ENCODE measurements around the gene NCOA5.

DNA sequence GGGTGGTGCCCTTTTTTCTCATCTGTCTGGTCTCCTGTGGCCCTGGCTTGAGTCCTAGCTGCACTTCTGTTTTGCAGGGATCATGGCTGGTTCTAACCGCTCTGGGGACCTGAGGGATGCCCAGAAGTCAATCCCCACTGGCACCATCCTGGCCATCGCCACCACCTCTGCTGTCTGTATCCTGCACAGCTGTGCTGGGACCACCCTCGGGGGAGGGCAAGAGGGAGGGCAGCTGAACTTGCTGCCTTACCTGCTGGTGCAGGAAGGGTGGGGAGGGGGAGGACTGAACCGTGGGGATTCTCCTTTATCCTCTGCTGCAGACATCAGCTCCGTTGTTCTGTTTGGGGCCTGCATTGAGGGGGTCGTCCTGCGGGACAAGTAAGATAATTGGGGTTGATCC lies 46.2 kb downstream of the NCOA5 start:
- no peak for TF ChIP-seq YY1 (IDR thresholded peaks at IDR 0.05; ENCODE audit: insufficient read depth, insufficient read length)
- TF ChIP-seq ZNF274 (IDR thresholded peaks at IDR 0.05; ENCODE audit: low read depth, low read length) = no peak
- TF ChIP-seq SUZ12 (IDR thresholded peaks at IDR 0.05; ENCODE audit: extremely low read depth, insufficient read depth, insufficient read length) = no peak

Data from NT2/D1 (cell line).